ENCODE results near the gene PDE4D.

GRCh38 chr5:58983526-58984452 is 909.7 kb downstream of the PDE4D start:
- TF ChIP-seq CTCF (IDR thresholded peaks at IDR 0.05) (no peak), EZH2 (IDR thresholded peaks at IDR 0.05; ENCODE audit: borderline replicate concordance, insufficient read depth, low read depth, low read length, poor library complexity, severe bottlenecking) (no peak)
